GM12891 (cell line): ENCODE data around the gene XXYLT1.
"Not testable (repeated sequence)": the region's sequence is repeated elsewhere in the genome, so short reads cannot be mapped to it uniquely, and the experiment has no call there.

Experiments used
- DNase-seq: peaks from one replicate; pipeline ENCODE4 v3.0.0; 2011; ENCODE audit warnings: low spot score; ENCODE audit not compliant: insufficient read length
- FAIRE-seq: peaks from 2 replicates; lab custom pipeline; 2011; peaks lifted over from hg19 to GRCh38; lab: Jason Lieb, UNC
- PAX5 ChIP-seq: IDR thresholded peaks from 2 replicates; pipeline ENCODE4 v1.6.1; 2011; ENCODE audit warnings: low read length, moderate library complexity, mild to moderate bottlenecking; ENCODE audit not compliant: insufficient read depth, severe bottlenecking
- POLR2A ChIP-seq: IDR thresholded peaks from 2 replicates; pipeline ENCODE4 v1.6.1; 2011; ENCODE audit warnings: low read depth, low read length, control low read depth
- POLR2AphosphoS5 ChIP-seq: IDR thresholded peaks from 2 replicates; pipeline ENCODE4 v1.6.1; 2011; ENCODE audit warnings: low read depth, low read length, control low read depth
- POU2F2 ChIP-seq: IDR thresholded peaks from 2 replicates; pipeline ENCODE4 v1.6.1; 2011; ENCODE audit warnings: low read depth, mild to moderate bottlenecking, control low read depth, low read length, moderate library complexity
- SPI1 ChIP-seq: IDR thresholded peaks from 2 replicates; pipeline ENCODE4 v1.6.1; 2011; ENCODE audit warnings: low read depth, low read length, control low read depth
- TAF1 ChIP-seq: IDR thresholded peaks from 2 replicates; pipeline ENCODE4 v1.6.1; 2011; ENCODE audit warnings: low read depth, low read length, control low read depth

XXYLT1 gene

DNA sequence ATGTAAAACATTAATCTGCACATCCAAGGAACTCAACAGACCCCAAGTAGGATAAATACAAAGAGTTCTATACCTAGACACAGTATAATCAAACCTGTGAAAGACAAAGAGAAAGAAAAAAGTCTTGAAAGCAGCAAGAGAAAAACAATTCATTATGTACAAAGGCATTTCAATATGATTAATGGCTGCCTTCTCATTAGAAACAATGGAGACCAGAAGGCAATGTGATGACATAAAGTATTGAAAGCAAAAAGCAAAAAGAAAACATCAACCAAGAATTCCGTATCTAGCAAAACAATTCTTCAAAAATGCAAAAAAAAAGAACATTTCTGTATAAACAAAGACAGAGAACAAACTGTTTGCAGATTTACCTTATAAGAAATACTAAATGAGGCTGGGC lies 81.1 kb downstream of the XXYLT1 start:
- TF ChIP-seq SPI1 (no peak), POLR2AphosphoS5 (no peak), TAF1 (no peak), POLR2A (no peak), POU2F2 (no peak), PAX5 (no peak)
- no peak for DNase-seq
- FAIRE-seq = no peak

GRCh38 chr3:195188426-195188927 lies 82.5 kb downstream of the XXYLT1 start:
- TF ChIP-seq POLR2AphosphoS5 (no peak), PAX5 (no peak), POLR2A (no peak), SPI1 (no peak), POU2F2 (no peak), TAF1 (no peak)
- DNase-seq (no peak), FAIRE-seq (no peak)

GRCh38 chr3:195187609-195188425 lies 83.1 kb downstream of the XXYLT1 start:
- TF ChIP-seq POLR2AphosphoS5 (no peak), TAF1 (no peak), PAX5 (no peak), POLR2A (no peak), SPI1 (no peak), POU2F2 (no peak)
- peak; percentile 38 for FAIRE-seq
- no peak for DNase-seq

DNA sequence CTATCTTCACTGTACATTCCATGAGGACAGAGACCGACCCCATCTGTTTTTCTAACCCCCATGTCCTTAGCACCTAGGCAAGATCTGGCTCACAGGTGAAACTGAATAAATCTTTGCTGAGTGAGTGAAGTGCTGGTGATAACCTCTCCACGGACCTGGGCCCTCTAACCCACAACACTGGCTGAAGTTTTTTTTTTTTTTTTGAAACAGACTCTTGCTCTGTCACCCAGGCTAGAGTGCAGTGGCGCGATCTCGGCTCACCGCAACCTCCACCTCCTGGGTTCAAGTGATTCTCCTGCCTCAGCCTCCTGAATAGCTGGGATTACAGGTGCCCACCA lies 84.3 kb downstream of the XXYLT1 start:
- DNase-seq, FAIRE-seq: not testable (repeated sequence)

DNA sequence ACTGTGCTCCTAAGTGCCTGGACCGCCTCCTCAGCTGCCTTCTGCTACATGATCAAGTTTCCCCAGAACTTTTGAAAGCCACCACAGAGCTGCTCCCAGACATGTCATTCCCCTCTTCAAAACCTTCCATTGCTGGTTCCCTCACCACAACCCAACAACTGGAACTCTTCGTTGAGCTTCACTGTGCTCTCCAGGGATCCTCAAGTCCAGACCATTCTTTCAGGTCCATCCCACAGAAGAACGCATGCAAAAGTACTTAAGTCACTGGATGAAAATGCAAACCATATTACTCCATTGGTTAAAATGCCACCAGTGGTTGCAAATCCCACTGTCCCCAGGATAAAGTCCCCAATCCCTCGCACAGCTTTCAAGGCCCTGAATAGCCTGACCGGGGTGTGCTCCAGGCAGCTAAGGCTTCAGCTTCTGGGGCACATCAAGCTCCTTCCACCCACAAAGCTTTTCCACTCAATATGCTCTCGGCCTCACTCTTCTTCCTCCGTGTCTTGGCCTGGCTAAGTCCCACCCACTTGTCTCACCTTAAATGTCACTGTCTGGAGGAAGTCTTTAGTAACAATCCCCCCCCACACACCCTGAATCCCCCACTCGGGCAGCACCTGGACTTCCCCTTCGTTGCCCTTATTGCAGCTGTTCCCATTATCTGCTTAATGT lies 84.8 kb downstream of the XXYLT1 start:
- FAIRE-seq (no peak), DNase-seq (no peak)

DNA sequence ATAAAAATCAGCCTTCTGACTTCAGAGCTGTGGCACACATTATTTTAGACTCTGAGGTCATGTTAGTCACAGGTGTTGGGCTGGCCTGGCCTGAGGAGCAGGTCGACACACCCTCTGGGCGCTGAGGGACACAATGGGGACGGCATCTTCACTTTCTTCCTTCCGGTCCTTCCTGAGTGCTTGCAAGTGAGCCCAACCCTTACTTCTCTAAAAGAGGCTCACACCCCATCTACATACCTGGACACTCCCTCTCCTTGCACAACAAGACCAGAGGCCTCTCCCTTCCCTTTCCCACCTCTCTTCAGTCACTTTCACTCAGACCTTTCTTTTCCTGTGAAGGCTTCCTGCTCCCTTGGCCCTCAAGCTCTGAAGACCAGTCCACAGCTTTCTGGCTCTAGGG lies 85.4 kb downstream of the XXYLT1 start:
- no peak for FAIRE-seq
- DNase-seq = no peak

More for the DNA sequence above, 84.8 kb downstream of the XXYLT1 start:
- TF ChIP-seq TAF1 = no peak
- no peak for TF ChIP-seq POLR2A
- peak; percentile 39; the same call in 1 of the 2 replicates for TF ChIP-seq SPI1

GRCh38 chr3:195184716-195185421 lies 86.1 kb downstream of the XXYLT1 start:
- DNase-seq = no peak
- TF ChIP-seq PAX5 = no peak
- TF ChIP-seq TAF1 = no peak
- TF ChIP-seq POU2F2 = no peak
- TF ChIP-seq POLR2AphosphoS5 = no peak
- TF ChIP-seq POLR2A = no peak
- no peak for TF ChIP-seq SPI1
- FAIRE-seq = no peak

More for the DNA sequence above, 85.4 kb downstream of the XXYLT1 start:
- TF ChIP-seq SPI1 = no peak
- no peak for TF ChIP-seq TAF1
- no peak for TF ChIP-seq POLR2AphosphoS5
- TF ChIP-seq PAX5 = no peak
- no peak for TF ChIP-seq POU2F2
- no peak for TF ChIP-seq POLR2A

- DNase-seq (no peak), FAIRE-seq (no peak)
- TF ChIP-seq TAF1 (no peak), PAX5 (no peak)
Observed at GRCh38 chr3:195183071-195183776, 87.7 kb downstream of the XXYLT1 start.

GRCh38 chr3:195182470-195182795 lies 88.5 kb downstream of the XXYLT1 start:
- no peak for TF ChIP-seq TAF1
- TF ChIP-seq SPI1 = no peak
- no peak for TF ChIP-seq POU2F2
- TF ChIP-seq POLR2AphosphoS5 = no peak
- no peak for TF ChIP-seq PAX5
- DNase-seq = no peak
- no peak for FAIRE-seq
